OCI-LY1 (cell line): ENCODE data around the gene FLNC.

Experiments
- EZH2 ChIP-seq: fragments of 200-600 bp; sonication (generic), shearing (Covaris generic); IDR thresholded peaks from 2 replicates; pipeline ENCODE4 v1.8.0; 2017; ENCODE audit warnings: borderline replicate concordance, mixed run types, mild to moderate bottlenecking, antibody characterized with exemption, low read length, moderate library complexity, mixed read lengths
- TF ChIP-seq, protein P1 (sequence below): fragments of 200-600 bp; sonication (generic), shearing (Covaris generic); IDR thresholded peaks from 2 replicates; pipeline ENCODE4 v1.5.1; 2017; ENCODE audit warnings: mild to moderate bottlenecking, antibody characterized with exemption, low read length, moderate library complexity, mixed read lengths

DNA sequence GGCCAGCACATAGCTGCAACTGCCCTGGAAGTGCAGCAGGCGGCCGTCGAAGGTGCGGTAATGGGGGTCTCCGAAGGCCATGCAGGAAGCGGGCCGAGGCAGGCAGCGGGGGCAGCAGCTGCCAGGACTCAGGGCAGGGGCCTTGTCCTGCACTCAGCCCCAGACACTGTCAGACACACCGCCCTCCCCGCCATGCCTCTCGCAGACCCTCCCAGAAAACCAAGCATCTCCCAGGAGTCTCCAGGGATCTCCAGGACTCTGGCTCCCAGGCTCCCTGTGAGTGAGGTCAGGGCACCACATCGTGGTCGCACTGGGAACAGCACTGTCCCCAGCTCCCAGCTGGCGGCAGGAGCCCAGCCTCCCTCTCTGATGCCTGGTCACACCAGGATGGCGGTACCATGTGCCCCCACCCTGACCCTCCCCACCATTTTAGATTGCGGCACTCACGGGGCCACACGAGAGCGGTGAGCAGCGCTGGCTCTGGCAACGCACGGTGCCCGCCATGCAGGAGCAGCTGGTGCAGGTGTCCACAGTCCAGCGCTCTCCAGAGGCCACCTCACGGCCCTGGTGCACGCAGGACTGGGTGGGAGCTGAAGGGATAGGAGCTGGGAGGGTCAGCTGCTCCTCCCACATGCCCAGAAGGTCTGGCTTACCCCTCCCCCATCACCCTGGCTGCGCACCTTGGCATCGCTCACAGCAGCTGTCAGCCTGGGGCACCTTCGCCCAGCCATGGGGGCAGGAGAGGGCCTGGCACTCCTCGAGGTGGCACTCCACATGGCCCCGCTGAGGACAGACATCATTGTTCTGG is 49.9 kb downstream of the FLNC start:
- TF ChIP-seq, protein P1, sequence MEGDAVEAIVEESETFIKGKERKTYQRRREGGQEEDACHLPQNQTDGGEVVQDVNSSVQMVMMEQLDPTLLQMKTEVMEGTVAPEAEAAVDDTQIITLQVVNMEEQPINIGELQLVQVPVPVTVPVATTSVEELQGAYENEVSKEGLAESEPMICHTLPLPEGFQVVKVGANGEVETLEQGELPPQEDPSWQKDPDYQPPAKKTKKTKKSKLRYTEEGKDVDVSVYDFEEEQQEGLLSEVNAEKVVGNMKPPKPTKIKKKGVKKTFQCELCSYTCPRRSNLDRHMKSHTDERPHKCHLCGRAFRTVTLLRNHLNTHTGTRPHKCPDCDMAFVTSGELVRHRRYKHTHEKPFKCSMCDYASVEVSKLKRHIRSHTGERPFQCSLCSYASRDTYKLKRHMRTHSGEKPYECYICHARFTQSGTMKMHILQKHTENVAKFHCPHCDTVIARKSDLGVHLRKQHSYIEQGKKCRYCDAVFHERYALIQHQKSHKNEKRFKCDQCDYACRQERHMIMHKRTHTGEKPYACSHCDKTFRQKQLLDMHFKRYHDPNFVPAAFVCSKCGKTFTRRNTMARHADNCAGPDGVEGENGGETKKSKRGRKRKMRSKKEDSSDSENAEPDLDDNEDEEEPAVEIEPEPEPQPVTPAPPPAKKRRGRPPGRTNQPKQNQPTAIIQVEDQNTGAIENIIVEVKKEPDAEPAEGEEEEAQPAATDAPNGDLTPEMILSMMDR: peak; percentile 48; the same call in 1 of the 2 replicates
- no peak for TF ChIP-seq EZH2
